HepG2 (cell line): Measurements from ENCODE around the gene FBXL13. TPM values are rescaled to one million over a fixed set of nuclear protein-coding genes. Genes with fewer than 3 reads are reported as not detected.

Experiments used
- HOMEZ ChIP-seq: IDR thresholded peaks from 2 replicates; pipeline ENCODE4 v1.6.1; 2016; ENCODE audit warnings: low read depth
- MAZ ChIP-seq, 2 experiments: sonication (generic) in 1 of 2; formaldehyde crosslinking in 1 of 2; IDR thresholded peaks; 2 replicates each; pipeline versions ENCODE4 v1.5.0 to v1.6.1; 2012 to 2020; ENCODE audit warnings: low read depth in 2 of 2, mild to moderate bottlenecking in 2 of 2, borderline replicate concordance in 1 of 2, improper control_type of control experiment in 1 of 2, low read length in 1 of 2, missing genetic modification reagents in 1 of 2, moderate library complexity in 1 of 2
- MXD4 ChIP-seq: IDR thresholded peaks from 2 replicates; pipeline ENCODE4 v1.6.1; 2016; ENCODE audit warnings: mild to moderate bottlenecking, missing biosample characterization, missing genetic modification reagents
- NFYC ChIP-seq: IDR thresholded peaks from 2 replicates; pipeline ENCODE4 v1.6.1; 2016; ENCODE audit warnings: missing genetic modification reagents, missing compliant biosample characterization
- NRL ChIP-seq: sonication (generic); formaldehyde crosslinking; IDR thresholded peaks from 2 replicates; pipeline ENCODE4 v1.5.0; 2020; ENCODE audit warnings: missing genetic modification reagents, mild to moderate bottlenecking, moderate library complexity, borderline replicate concordance
- PATZ1 ChIP-seq: sonication (generic); formaldehyde crosslinking; IDR thresholded peaks from 2 replicates; pipeline ENCODE4 v1.4.0; 2020; ENCODE audit warnings: missing genetic modification reagents
- PAWR ChIP-seq: sonication (generic); formaldehyde crosslinking; IDR thresholded peaks from 2 replicates; pipeline ENCODE4 v1.4.0; 2020; ENCODE audit warnings: missing genetic modification reagents, mild to moderate bottlenecking, borderline replicate concordance
- RORA ChIP-seq: sonication (generic); formaldehyde crosslinking; IDR thresholded peaks from 2 replicates; pipeline ENCODE4 v1.5.0; 2020; ENCODE audit warnings: mild to moderate bottlenecking, missing genetic modification reagents, moderate library complexity
- SOX5 ChIP-seq: IDR thresholded peaks from 2 replicates; pipeline ENCODE4 v1.6.1; 2016; ENCODE audit warnings: borderline replicate concordance
- SRSF1 ChIP-seq: fragments of 200-400 bp; formaldehyde crosslinking; optimal IDR thresholded peaks from 2 replicates; pipeline ENCODE3; 2017; ENCODE audit warnings: mild to moderate bottlenecking, low read depth, low read length, moderate library complexity
- ZBTB1 ChIP-seq: sonication (generic); formaldehyde crosslinking; IDR thresholded peaks from 2 replicates; pipeline ENCODE4 v1.4.0; 2020; ENCODE audit warnings: missing genetic modification reagents, borderline replicate concordance
- ZBTB34 ChIP-seq: sonication (generic); formaldehyde crosslinking; IDR thresholded peaks from 2 replicates; pipeline ENCODE4 v1.8.0; 2022; ENCODE audit warnings: mild to moderate bottlenecking, missing genetic modification reagents
- ZFX ChIP-seq: sonication (generic); formaldehyde crosslinking; IDR thresholded peaks from 2 replicates; pipeline ENCODE4 v1.4.0; 2020; ENCODE audit warnings: mild to moderate bottlenecking, low read depth, missing genetic modification reagents, moderate library complexity
- ZNF317 ChIP-seq: sonication (generic); formaldehyde crosslinking; IDR thresholded peaks from 2 replicates; pipeline ENCODE4 v1.5.0; 2020; ENCODE audit warnings: mild to moderate bottlenecking, missing genetic modification reagents
- ZNF354B ChIP-seq: sonication (generic); formaldehyde crosslinking; IDR thresholded peaks from 2 replicates; pipeline ENCODE4 v1.8.0; 2022; ENCODE audit warnings: mild to moderate bottlenecking, missing genetic modification reagents
- ZNF709 ChIP-seq: sonication (generic); formaldehyde crosslinking; IDR thresholded peaks from 2 replicates; pipeline ENCODE4 v1.5.0; 2020; ENCODE audit warnings: mild to moderate bottlenecking, missing genetic modification reagents
- ZNF770 ChIP-seq: sonication (generic); formaldehyde crosslinking; IDR thresholded peaks from 2 replicates; pipeline ENCODE4 v1.5.0; 2020; ENCODE audit warnings: mild to moderate bottlenecking, missing genetic modification reagents
- ZSCAN20 ChIP-seq: sonication (generic); formaldehyde crosslinking; IDR thresholded peaks from 2 replicates; pipeline ENCODE4 v1.4.0; 2020; ENCODE audit warnings: missing genetic modification reagents, mild to moderate bottlenecking, borderline replicate concordance
- polyA plus RNA-seq, 8 experiments: library from polyadenylated mRNA; depleted of rRNA in 3 of 8; stranded (reverse) in 7 of 8; unstranded in 1 of 8; fragments of >200 nt; fragmentation: Illumina TruSeq in 4 of 8; extraction: Trizol in 4 of 8; gene quantifications; 2 replicates each; pipeline versions ENCODE4 v1.2.1 to v1.2.3, GENCODE V29; 2011 to 2016; ENCODE audit warnings: low read depth in 4 of 8, missing spikeins in 1 of 8, mixed read lengths in 1 of 8; ENCODE audit not compliant: insufficient read depth in 1 of 8
- total RNA-seq, 5 experiments: library from RNA; depleted of rRNA; stranded (reverse); fragments of >200 nt; fragmentation: Illumina TruSeq; extraction: Trizol; gene quantifications; 2 replicates each; pipeline ENCODE4 v1.2.3, GENCODE V29; 2016; ENCODE audit warnings: low read depth in 1 of 5
- TF ChIP-seq, protein P1 (sequence below): sonication (generic); formaldehyde crosslinking; IDR thresholded peaks from 2 replicates; pipeline ENCODE4 v1.5.1; 2020; ENCODE audit warnings: mild to moderate bottlenecking, moderate library complexity, missing genetic modification reagents

FBXL13 gene
- total and polyA plus RNA-seq, 2 of the 13 experiments (the other 11 are each of a cell fraction or from before 2014, with no cell fraction given) = 0.24 to 0.77 TPM

- TF ChIP-seq RORA (CRISPR knock-in tag) (no peak), ZBTB1 (CRISPR knock-in tag) (no peak; the same call in 1 of the 2 replicates), HOMEZ (CRISPR knock-in tag) (no peak), ZSCAN20 (CRISPR knock-in tag) (no peak; the same call in 1 of the 2 replicates), PATZ1 (CRISPR knock-in tag) (peak; percentile 70), SRSF1 (no peak), ZNF354B (0 out of 2 replicates have a peak, but pooled peaks have one; percentile 35), ZNF317 (CRISPR knock-in tag) (no peak), MXD4 (peak; percentile 65; the same call in 1 of the 2 replicates), PAWR (CRISPR knock-in tag) (no peak), ZNF709 (CRISPR knock-in tag) (0 out of 2 replicates have a peak, but pooled peaks have one; percentile 22), NFYC (no peak), MAZ (IDR thresholded peaks at IDR 0.05; ENCODE audit: borderline replicate concordance, low read depth, low read length) (peak; percentile 92), MAZ (CRISPR knock-in tag; IDR thresholded peaks at IDR 0.05; ENCODE audit: low read depth) (peak; percentile 70; the same call in 1 of the 2 replicates), SOX5 (CRISPR knock-in tag) (no peak), ZBTB34 (CRISPR knock-in tag) (peak; percentile 41; the same call in 1 of the 2 replicates), NRL (CRISPR knock-in tag) (no peak), ZFX (peak; percentile 87), ZNF770 (CRISPR knock-in tag) (no peak)
- TF ChIP-seq, protein P1, sequence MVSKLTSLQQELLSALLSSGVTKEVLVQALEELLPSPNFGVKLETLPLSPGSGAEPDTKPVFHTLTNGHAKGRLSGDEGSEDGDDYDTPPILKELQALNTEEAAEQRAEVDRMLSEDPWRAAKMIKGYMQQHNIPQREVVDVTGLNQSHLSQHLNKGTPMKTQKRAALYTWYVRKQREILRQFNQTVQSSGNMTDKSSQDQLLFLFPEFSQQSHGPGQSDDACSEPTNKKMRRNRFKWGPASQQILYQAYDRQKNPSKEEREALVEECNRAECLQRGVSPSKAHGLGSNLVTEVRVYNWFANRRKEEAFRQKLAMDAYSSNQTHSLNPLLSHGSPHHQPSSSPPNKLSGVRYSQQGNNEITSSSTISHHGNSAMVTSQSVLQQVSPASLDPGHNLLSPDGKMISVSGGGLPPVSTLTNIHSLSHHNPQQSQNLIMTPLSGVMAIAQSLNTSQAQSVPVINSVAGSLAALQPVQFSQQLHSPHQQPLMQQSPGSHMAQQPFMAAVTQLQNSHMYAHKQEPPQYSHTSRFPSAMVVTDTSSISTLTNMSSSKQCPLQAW (CRISPR knock-in tag) = peak; percentile 73
Measured at GRCh38 chr7:103074519-103075336, at the start of gene FBXL13, which contains the start of gene ARMC10 (continued).
